Measurements from ENCODE around the gene ATXN7L3. TPM values are rescaled to one million over a fixed set of nuclear protein-coding genes. Genes with fewer than 3 reads are reported as not detected.

The ATXN7L3 gene
- total RNA-seq, 1 experiment from 2014 or later, result 65.7 TPM

GRCh38 chr17:44216694-44217093, 17.0 kb upstream of the ATXN7L3 start:
- H3K27me3 Mint-ChIP-seq (ENCODE audit: insufficient read depth, unreplicated experiment), result no peaks in the 10 kb centered on the region
- DNase-seq (ENCODE audit: unreplicated experiment), result no peak
- peak overlapping the region; percentile 76 for H3K4me3 Mint-ChIP-seq (ENCODE audit: unreplicated experiment)
- intact Hi-C loops (cut with micrococcal nuclease), result no loop called here
- TF ChIP-seq CTCF (IDR thresholded peaks at IDR 0.05; ENCODE audit: unreplicated experiment), result no peak
- no peaks in the 10 kb centered on the region for H3K9me3 Mint-ChIP-seq (ENCODE audit: unreplicated experiment)
- H3K27ac Mint-ChIP-seq (ENCODE audit: low read depth, unreplicated experiment), result no peak overlapping the region
- H3K4me1 Mint-ChIP-seq (ENCODE audit: insufficient read depth, unreplicated experiment), result peaks cover 15% of the 10 kb centered on the region
- POLR2A ChIA-PET, result interaction anchor here (0.6 to 7.4 kb wide), 4 partner anchors 9 to 81 kb away, joined by 3 to 65 read pairs (median 6); partner anchors contain the start of genes ATXN7L3 and TMUB2
- BruUV-seq (replicated peaks), result no TSS peak
- H3K36me3 Mint-ChIP-seq (ENCODE audit: insufficient read depth, unreplicated experiment), result peaks cover 56% of the 10 kb centered on the region
- CTCF ChIA-PET, result interaction anchor here (0.6 to 4.1 kb wide), 6 partner anchors 13 to 167 kb away, joined by 3 to 22 read pairs (median 4); partner anchors contain the start of gene SLC25A39

- Mint-ChIP-seq H3K9me3 (ENCODE audit: unreplicated experiment) (no peaks in the 10 kb centered on the region), H3K27me3 (ENCODE audit: insufficient read depth, unreplicated experiment) (no peaks in the 10 kb centered on the region), H3K4me1 (ENCODE audit: insufficient read depth, unreplicated experiment) (peaks cover 15% of the 10 kb centered on the region), H3K27ac (ENCODE audit: low read depth, unreplicated experiment) (no peak overlapping the region), H3K4me3 (ENCODE audit: unreplicated experiment) (no peak overlapping the region), H3K36me3 (ENCODE audit: insufficient read depth, unreplicated experiment) (peaks cover 56% of the 10 kb centered on the region)
- no peak for DNase-seq (ENCODE audit: unreplicated experiment)
- intact Hi-C loops (cut with micrococcal nuclease), result no loop called here
- CTCF ChIA-PET, result interaction anchor here (0.6 to 4.1 kb wide), 3 partner anchors 12 to 115 kb away, joined by 3 to 22 read pairs (median 7); no protein-coding TSS in a partner anchor
- POLR2A ChIA-PET, result interaction anchor here (2.2 to 7.4 kb wide), 2 partner anchors 16 to 30 kb away, joined by 8 to 65 read pairs; partner anchors contain the start of genes ATXN7L3 and TMUB2
- BruUV-seq (replicated peaks), result no TSS peak
- TF ChIP-seq CTCF (IDR thresholded peaks at IDR 0.05; ENCODE audit: unreplicated experiment), result no peak
Observed at GRCh38 chr17:44216173-44216572, 16.5 kb upstream of the ATXN7L3 start.

- BruUV-seq (replicated peaks), result no TSS peak
- Mint-ChIP-seq H3K36me3 (ENCODE audit: insufficient read depth, unreplicated experiment) (peaks cover 64% of the 10 kb centered on the region), H3K27ac (ENCODE audit: low read depth, unreplicated experiment) (no peak overlapping the region), H3K4me3 (ENCODE audit: unreplicated experiment) (no peak overlapping the region), H3K4me1 (ENCODE audit: insufficient read depth, unreplicated experiment) (peaks cover 15% of the 10 kb centered on the region), H3K9me3 (ENCODE audit: unreplicated experiment) (no peaks in the 10 kb centered on the region), H3K27me3 (ENCODE audit: insufficient read depth, unreplicated experiment) (no peaks in the 10 kb centered on the region)
- POLR2A ChIA-PET, result no interaction called here
- intact Hi-C loops (cut with micrococcal nuclease), result no loop called here
- DNase-seq (ENCODE audit: unreplicated experiment), result no peak
- no peak for TF ChIP-seq CTCF (IDR thresholded peaks at IDR 0.05; ENCODE audit: unreplicated experiment)
- CTCF ChIA-PET, result interaction anchor here (4.1 kb wide), 1 partner anchor 11 kb away, joined by 22 read pairs; no protein-coding TSS in a partner anchor
Observed at GRCh38 chr17:44214896-44215295, 15.2 kb upstream of the ATXN7L3 start.

- Mint-ChIP-seq H3K27me3 (ENCODE audit: insufficient read depth, unreplicated experiment) (no peaks in the 10 kb centered on the region), H3K27ac (ENCODE audit: low read depth, unreplicated experiment) (no peak overlapping the region), H3K4me3 (ENCODE audit: unreplicated experiment) (no peak overlapping the region), H3K36me3 (ENCODE audit: insufficient read depth, unreplicated experiment) (peaks cover 71% of the 10 kb centered on the region), H3K9me3 (ENCODE audit: unreplicated experiment) (no peaks in the 10 kb centered on the region), H3K4me1 (ENCODE audit: insufficient read depth, unreplicated experiment) (peaks cover 15% of the 10 kb centered on the region)
- no peak for TF ChIP-seq CTCF (IDR thresholded peaks at IDR 0.05; ENCODE audit: unreplicated experiment)
- no TSS peak for BruUV-seq (replicated peaks)
- no peak for DNase-seq (ENCODE audit: unreplicated experiment)
- POLR2A ChIA-PET, result no interaction called here
- intact Hi-C loops (cut with micrococcal nuclease), result no loop called here
- CTCF ChIA-PET, result interaction anchor here (1.9 kb wide), 1 partner anchor 10 kb away, joined by 7 read pairs; no protein-coding TSS in a partner anchor
Observed at GRCh38 chr17:44214230-44214494, 14.5 kb upstream of the ATXN7L3 start.

Data from MCF 10A (cell line).